KMS-11 (cell line): ENCODE results near the gene CCDC33.

Experiments
- H2AFZ ChIP-seq: fragments of 200-600 bp; sonication (generic); 2 replicates; pipeline ENCODE4 v1.6.1; 2016; ENCODE audit warnings: antibody characterized with exemption, mixed run types, low read depth
- H3K27ac ChIP-seq: fragments of 200-600 bp; sonication (generic); 2 replicates; pipeline ENCODE4 v1.6.1; 2016; ENCODE audit warnings: mild to moderate bottlenecking, mixed run types
- H3K27me3 ChIP-seq: fragments of 200-600 bp; sonication (generic); 2 replicates; pipeline ENCODE4 v1.6.1; 2017; ENCODE audit warnings: mild to moderate bottlenecking, low read depth, mixed run types, moderate library complexity; ENCODE audit not compliant: insufficient read depth
- H3K36me3 ChIP-seq: fragments of 200-600 bp; sonication (generic); 2 replicates; pipeline ENCODE4 v1.6.1; 2017; ENCODE audit warnings: mild to moderate bottlenecking, mixed run types; ENCODE audit not compliant: insufficient read depth
- H3K4me1 ChIP-seq: fragments of 200-600 bp; sonication (generic); 2 replicates; pipeline ENCODE4 v1.6.1; 2016; ENCODE audit warnings: mild to moderate bottlenecking, low read depth, mixed run types; ENCODE audit not compliant: poor library complexity, severe bottlenecking
- H3K4me2 ChIP-seq: fragments of 200-600 bp; sonication (generic); 2 replicates; pipeline ENCODE4 v1.7.0; 2016; ENCODE audit warnings: mild to moderate bottlenecking, mixed run types
- H3K4me3 ChIP-seq: fragments of 200-600 bp; sonication (generic); IDR thresholded peaks from 2 replicates; pipeline ENCODE4 v1.6.1; 2017; ENCODE audit warnings: low read depth, low read length, mixed read lengths; ENCODE audit not compliant: insufficient read depth
- H3K79me2 ChIP-seq: fragments of 200-600 bp; sonication (generic); 2 replicates; pipeline ENCODE4 v1.6.1; 2016; ENCODE audit warnings: low read depth, mixed run types; ENCODE audit not compliant: insufficient read depth
- H3K9ac ChIP-seq: fragments of 200-600 bp; sonication (generic); 2 replicates; pipeline ENCODE4 v1.6.1; 2016; ENCODE audit warnings: mild to moderate bottlenecking, mixed run types
- H4K20me1 ChIP-seq: fragments of 200-600 bp; sonication (generic); 2 replicates; pipeline ENCODE4 v1.6.1; 2016; ENCODE audit warnings: mild to moderate bottlenecking, mixed run types; ENCODE audit not compliant: insufficient read depth
- CTCF ChIP-seq: fragments of 200-600 bp; sonication (generic); conservative IDR thresholded peaks from 2 replicates; pipeline ENCODE4 v1.6.1; 2017; ENCODE audit warnings: low read depth, mild to moderate bottlenecking, antibody characterized with exemption, low read length, moderate library complexity, mixed read lengths

The CCDC33 gene

DNA sequence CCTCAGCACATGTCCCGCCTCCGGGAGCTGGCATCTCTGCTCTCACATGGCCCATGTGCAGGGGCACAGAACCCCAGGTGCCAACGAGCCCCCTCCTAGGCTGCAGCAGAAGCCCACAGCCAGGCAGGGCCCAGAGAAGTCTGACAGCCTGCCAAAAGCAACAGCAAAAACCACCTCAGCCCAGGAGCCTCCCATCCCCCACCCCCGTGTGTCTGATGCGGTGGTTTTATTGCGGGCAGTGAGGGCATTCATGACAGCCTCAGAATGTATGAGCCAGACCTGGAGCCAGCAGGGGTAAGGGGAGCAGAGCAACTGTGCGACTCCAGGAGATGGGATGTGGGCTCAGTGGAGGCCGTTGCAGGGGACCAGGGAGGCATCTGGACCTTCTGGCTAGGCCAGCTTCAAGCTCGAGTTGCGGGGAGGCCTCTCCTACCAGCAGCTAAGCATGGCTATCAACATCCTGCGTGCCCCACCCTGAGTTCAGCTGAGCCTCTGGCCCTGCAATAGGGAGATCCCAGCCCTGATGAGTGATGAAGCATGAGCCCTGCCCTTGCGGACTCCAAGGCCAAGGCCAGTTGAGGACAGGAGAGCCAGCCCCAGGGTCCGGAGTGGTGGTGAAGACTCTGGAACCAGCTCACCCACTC lies 78.8 kb downstream of the CCDC33 start:
- no peaks in the 10 kb centered on the region for H3K79me2 ChIP-seq
- no peak overlapping the region for H3K27ac ChIP-seq
- H2AFZ ChIP-seq = no peak overlapping the region; the same call in 1 of the 2 replicates
- H3K9ac ChIP-seq = no peak overlapping the region
- no peaks in the 10 kb centered on the region for H4K20me1 ChIP-seq
- peaks cover 41% of the 10 kb centered on the region for H3K27me3 ChIP-seq
- no peak for TF ChIP-seq CTCF
- no peaks in the 10 kb centered on the region for H3K4me1 ChIP-seq
- no peak overlapping the region for H3K4me2 ChIP-seq
- H3K36me3 ChIP-seq = no peaks in the 10 kb centered on the region
- no peak overlapping the region for H3K4me3 ChIP-seq

- no peak overlapping the region for H3K4me2 ChIP-seq
- no peaks in the 10 kb centered on the region for H4K20me1 ChIP-seq
- no peak overlapping the region for H3K4me3 ChIP-seq
- H3K27ac ChIP-seq = no peak overlapping the region
- no peaks in the 10 kb centered on the region for H3K4me1 ChIP-seq
- TF ChIP-seq CTCF = no peak
- H3K27me3 ChIP-seq = peaks cover 36% of the 10 kb centered on the region
- H3K36me3 ChIP-seq = no peaks in the 10 kb centered on the region
- no peak overlapping the region for H3K9ac ChIP-seq
- no peak overlapping the region; the same call in 1 of the 2 replicates for H2AFZ ChIP-seq
- H3K79me2 ChIP-seq = no peaks in the 10 kb centered on the region
Measured at GRCh38 chr15:74315626-74316025, 79.5 kb downstream of the CCDC33 start.

DNA sequence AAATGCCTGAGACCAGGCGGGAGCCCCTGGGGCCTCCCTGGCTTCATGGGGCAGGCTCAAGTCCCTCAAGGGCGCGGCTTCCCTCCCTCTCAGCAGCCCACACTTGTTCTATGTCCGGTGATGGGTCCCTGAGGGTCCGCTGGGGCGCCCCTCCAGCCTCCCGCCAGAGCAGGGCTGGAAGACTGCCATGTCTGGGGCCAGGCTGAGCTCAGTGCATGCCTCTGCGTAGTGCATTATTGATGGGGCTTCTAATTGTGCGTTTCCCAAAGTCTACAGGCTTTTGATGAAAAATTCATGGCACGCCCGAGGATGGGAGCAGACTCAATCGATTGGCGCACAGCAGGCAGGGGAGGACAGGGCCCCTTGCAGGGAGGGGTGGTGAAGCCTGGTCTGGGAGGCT lies 80.0 kb downstream of the CCDC33 start:
- TF ChIP-seq CTCF = no peak
- Histone ChIP-seq H4K20me1 (no peaks in the 10 kb centered on the region), H2AFZ (no peak overlapping the region), H3K27me3 (peaks cover 32% of the 10 kb centered on the region), H3K4me2 (no peak overlapping the region), H3K79me2 (no peaks in the 10 kb centered on the region), H3K36me3 (no peaks in the 10 kb centered on the region), H3K27ac (no peak overlapping the region), H3K4me1 (no peaks in the 10 kb centered on the region), H3K9ac (no peak overlapping the region), H3K4me3 (no peak overlapping the region)

DNA sequence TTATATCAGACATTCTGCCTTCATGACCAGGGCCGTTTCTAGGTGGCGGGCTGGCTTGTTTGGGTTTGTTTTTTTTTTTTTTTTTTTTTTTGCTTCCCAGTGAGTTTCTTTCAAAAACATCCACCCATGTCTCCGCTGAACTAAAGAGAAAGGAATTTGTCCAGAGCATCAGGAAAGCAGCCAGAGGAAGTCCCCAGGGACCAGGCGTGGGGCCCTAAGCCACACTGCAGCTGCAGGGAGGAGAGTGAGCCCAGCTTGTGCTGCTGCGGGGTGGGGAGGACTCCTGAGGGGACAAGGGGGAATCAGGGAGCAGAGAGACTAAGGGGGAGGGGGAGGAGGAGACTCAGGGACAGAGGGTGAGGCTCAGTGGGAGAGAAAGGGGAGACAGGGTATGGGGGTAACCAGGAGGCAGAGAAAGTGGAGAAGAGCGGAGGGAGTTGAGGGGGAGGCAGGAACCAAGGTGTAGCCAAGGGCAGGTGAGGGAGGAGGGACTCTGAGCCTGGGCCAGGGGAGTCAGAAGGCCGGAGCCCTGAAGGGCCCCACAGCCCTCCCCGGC lies 81.8 kb downstream of the CCDC33 start:
- H2AFZ ChIP-seq = no peak overlapping the region
- no peaks in the 10 kb centered on the region for H4K20me1 ChIP-seq
- H3K4me1 ChIP-seq = no peaks in the 10 kb centered on the region
- no peak overlapping the region for H3K4me2 ChIP-seq
- H3K9ac ChIP-seq = no peak overlapping the region
- H3K36me3 ChIP-seq = no peaks in the 10 kb centered on the region
- no peaks in the 10 kb centered on the region for H3K79me2 ChIP-seq
- no peak for TF ChIP-seq CTCF
- no peak overlapping the region for H3K27ac ChIP-seq
- peaks cover 18% of the 10 kb centered on the region; the same call in 1 of the 2 replicates for H3K27me3 ChIP-seq
- no peak overlapping the region for H3K4me3 ChIP-seq
